H9 (cell line): ENCODE results near the gene GRB7. TPM values are rescaled to one million over a fixed set of nuclear protein-coding genes. Genes with fewer than 3 reads are reported as not detected.

Experiments
- DNase-seq: peaks from one replicate; pipeline ENCODE4 v3.0.0-alpha.2; 2017
- H2AFZ ChIP-seq: one replicate; pipeline ENCODE4 v1.6.1; 2013; ENCODE audit warnings: mild to moderate bottlenecking, low read length, control low read depth, moderate library complexity
- H2AK5ac ChIP-seq: 2 replicates; pipeline ENCODE4 v1.6.1; 2013; ENCODE audit warnings: low read length, control low read depth, mixed read lengths; ENCODE audit not compliant: insufficient read length
- H2BK120ac ChIP-seq: one replicate; pipeline ENCODE4 v1.6.1; 2013; ENCODE audit warnings: low read depth, mild to moderate bottlenecking, low read length, control low read depth, inconsistent platforms; ENCODE audit not compliant: poor library complexity, severe bottlenecking
- H2BK12ac ChIP-seq: 2 replicates; pipeline ENCODE4 v1.6.1; 2013; ENCODE audit warnings: low read length, control low read depth, mixed read lengths, low read depth; ENCODE audit not compliant: insufficient read length
- H2BK15ac ChIP-seq: 2 replicates; pipeline ENCODE4 v1.6.1; 2013; ENCODE audit warnings: low read depth, low read length, control low read depth
- H2BK20ac ChIP-seq: one replicate; pipeline ENCODE4 v1.6.1; 2013; ENCODE audit warnings: low read depth, mild to moderate bottlenecking, low read length, control low read depth, inconsistent platforms; ENCODE audit not compliant: poor library complexity, severe bottlenecking
- H2BK5ac ChIP-seq: 2 replicates; pipeline ENCODE4 v1.6.1; 2013; ENCODE audit warnings: low read length, control low read depth, mixed read lengths; ENCODE audit not compliant: insufficient read length
- H3K14ac ChIP-seq: 2 replicates; pipeline ENCODE4 v1.6.1; 2013; ENCODE audit warnings: low read length, control low read depth; ENCODE audit not compliant: insufficient read depth
- H3K18ac ChIP-seq: 2 replicates; pipeline ENCODE4 v1.6.1; 2013; ENCODE audit warnings: low read depth, mild to moderate bottlenecking, mixed read lengths, low read length, control low read depth; ENCODE audit not compliant: insufficient read length
- H3K23ac ChIP-seq: 2 replicates; pipeline ENCODE4 v1.6.1; 2013; ENCODE audit warnings: low read length, control low read depth, mixed read lengths, low read depth; ENCODE audit not compliant: insufficient read length
- H3K23me2 ChIP-seq: 2 replicates; pipeline ENCODE4 v1.6.1; 2013; ENCODE audit warnings: low read depth, mild to moderate bottlenecking, mixed read lengths, low read length, control low read depth; ENCODE audit not compliant: insufficient read length, poor library complexity, severe bottlenecking
- H3K27ac ChIP-seq: 2 replicates; pipeline ENCODE4 v1.5.1; 2013; ENCODE audit warnings: low read length, control low read depth, mixed read lengths, low read depth; ENCODE audit not compliant: insufficient read length
- H3K27me3 ChIP-seq: 2 replicates; pipeline ENCODE4 v1.6.1; 2013; ENCODE audit warnings: low read length, control low read depth, inconsistent platforms; ENCODE audit not compliant: insufficient read depth
- H3K4ac ChIP-seq: 2 replicates; pipeline ENCODE4 v1.6.1; 2013; ENCODE audit warnings: low read depth, mild to moderate bottlenecking, control low read depth, inconsistent platforms, low read length, moderate library complexity
- H3K4me1 ChIP-seq: 2 replicates; pipeline ENCODE4 v1.6.1; 2013; ENCODE audit warnings: low read length, control low read depth, inconsistent platforms; ENCODE audit not compliant: insufficient read depth
- H3K4me2 ChIP-seq: 2 replicates; pipeline ENCODE4 v1.6.1; 2013; ENCODE audit warnings: low read length, control low read depth, mixed read lengths; ENCODE audit not compliant: insufficient read length, insufficient read depth
- H3K56ac ChIP-seq: 2 replicates; pipeline ENCODE4 v1.6.1; 2013; ENCODE audit warnings: low read depth, mild to moderate bottlenecking, mixed read lengths, low read length, control low read depth; ENCODE audit not compliant: insufficient read length
- H3K79me1 ChIP-seq: 2 replicates; pipeline ENCODE4 v1.6.1; 2013; ENCODE audit warnings: low read depth, mild to moderate bottlenecking, moderate library complexity, low read length, control low read depth, inconsistent platforms; ENCODE audit not compliant: insufficient read depth, poor library complexity, severe bottlenecking
- H3K79me2 ChIP-seq: 2 replicates; pipeline ENCODE4 v1.6.1; 2013; ENCODE audit warnings: low read length, control low read depth, inconsistent platforms; ENCODE audit not compliant: insufficient read depth
- H3K9ac ChIP-seq: 2 replicates; pipeline ENCODE4 v1.6.1; 2013; ENCODE audit warnings: low read length, control low read depth, mixed read lengths; ENCODE audit not compliant: insufficient read length; ENCODE audit errors: extremely low read depth
- H3K9me3 ChIP-seq: one replicate; pipeline ENCODE4 v1.6.1; 2013; ENCODE audit warnings: low read depth, low read length, inconsistent platforms; ENCODE audit not compliant: control insufficient read depth
- H3T11ph ChIP-seq: one replicate; pipeline ENCODE4 v1.6.1; 2013; ENCODE audit warnings: mild to moderate bottlenecking, low read length, control low read depth, inconsistent platforms
- H4K20me1 ChIP-seq: one replicate; pipeline ENCODE4 v1.6.1; 2013; ENCODE audit not compliant: control insufficient read depth, insufficient read length, insufficient read depth
- H4K5ac ChIP-seq: 2 replicates; pipeline ENCODE4 v1.6.1; 2013; ENCODE audit warnings: low read depth, mild to moderate bottlenecking, mixed read lengths, low read length, control low read depth; ENCODE audit not compliant: insufficient read length
- H4K8ac ChIP-seq: replicated peaks from 2 replicates; pipeline ENCODE4 v1.6.1; 2013; ENCODE audit warnings: low read length, control low read depth, mixed read lengths, low read depth; ENCODE audit not compliant: insufficient read length
- H4K91ac ChIP-seq: 2 replicates; pipeline ENCODE4 v1.6.1; 2013; ENCODE audit warnings: low read depth, mild to moderate bottlenecking, moderate library complexity, mixed read lengths, low read length, control low read depth; ENCODE audit not compliant: insufficient read length
- H3K27ac Mint-ChIP-seq, 3 experiments: 2 replicates in 2 of 3; 3 replicates in 1 of 3; pipeline ENCODE4 v1.8.0; 2020 to 2021; ENCODE audit warnings: mixed read lengths in 3 of 3, mild to moderate bottlenecking in 1 of 3, moderate library complexity in 1 of 3
- H3K27me3 Mint-ChIP-seq: 2 replicates; pipeline ENCODE4 v1.8.0; 2021; ENCODE audit warnings: low read depth, mild to moderate bottlenecking, moderate library complexity, mixed read lengths
- H3K36me3 Mint-ChIP-seq, 3 experiments: 2 replicates in 2 of 3; 3 replicates in 1 of 3; pipeline ENCODE4 v1.8.0; 2020 to 2021; ENCODE audit warnings: low read depth in 3 of 3, mixed read lengths in 3 of 3; ENCODE audit not compliant: insufficient read depth in 1 of 3
- H3K4me1 Mint-ChIP-seq, 2 experiments: 2 replicates each; pipeline ENCODE4 v1.8.0; 2020; ENCODE audit warnings: mixed read lengths in 2 of 2
- H3K4me3 Mint-ChIP-seq, 2 experiments: 2 replicates in 1 of 2; 3 replicates in 1 of 2; pipeline ENCODE4 v1.8.0; 2020 to 2021; ENCODE audit warnings: mild to moderate bottlenecking in 2 of 2, mixed read lengths in 2 of 2, moderate library complexity in 1 of 2
- H3K9me3 Mint-ChIP-seq, 2 experiments: 2 replicates in 1 of 2; 3 replicates in 1 of 2; pipeline ENCODE4 v1.8.0; 2020; ENCODE audit warnings: mild to moderate bottlenecking in 2 of 2, mixed read lengths in 2 of 2, moderate library complexity in 1 of 2
- WGBS: extraction: QIAGEN DNeasy Blood & Tissue Kit; methylation state at CpG from one replicate; pipeline ENCODE4 v1.1.7; 2013; ENCODE audit warnings: missing lambda C conversion rate, low lambda C conversion rate, mixed read lengths; ENCODE audit not compliant: insufficient read length; ENCODE audit errors: extremely low coverage; 5-methylcytosine and 5-hydroxymethylcytosine counted together
- total RNA-seq: library from RNA; stranded (reverse); gene quantifications from 2 replicates; pipeline ENCODE4 v1.2.1, GENCODE V29; 2021
- TF ChIP-seq, protein P1 (sequence below): fragments of 200-600 bp; sonication (generic); conservative IDR thresholded peaks from 3 replicates; pipeline ENCODE4 v1.8.0; 2021; ENCODE audit warnings: antibody characterized with exemption, mild to moderate bottlenecking

The GRB7 gene
- total RNA-seq, 1 experiment from 2014 or later, result 55.0 TPM

DNA sequence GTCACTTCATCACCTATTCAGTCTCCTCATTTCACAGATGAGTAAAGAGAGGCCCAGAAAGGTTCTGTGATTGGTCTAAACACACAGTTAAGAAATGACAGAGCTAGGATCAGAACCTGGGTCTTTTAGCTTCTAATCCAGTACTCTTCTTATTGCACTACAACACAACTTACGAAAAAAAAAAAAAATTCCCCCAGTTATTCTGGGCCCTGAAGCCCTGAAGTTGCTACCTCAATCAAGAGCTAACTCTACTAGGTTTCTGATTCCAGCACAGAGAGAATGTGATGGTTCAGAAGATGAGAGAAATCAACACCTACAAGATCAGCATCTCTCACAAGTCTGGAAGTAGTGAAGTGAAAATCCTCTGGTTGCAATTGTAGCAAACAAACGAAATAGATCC lies 37.3 kb downstream of the GRB7 start:
- H3K23ac ChIP-seq, result no peak overlapping the region
- H3K9me3 Mint-ChIP-seq, result no peaks in the 10 kb centered on the region
- H3K14ac ChIP-seq, result no peak overlapping the region
- H3K9ac ChIP-seq, result no peak overlapping the region
- no peak overlapping the region for H3K27ac Mint-ChIP-seq
- H4K91ac ChIP-seq, result no peak overlapping the region
- no peak overlapping the region for H2BK5ac ChIP-seq
- no peaks in the 10 kb centered on the region for H3K23me2 ChIP-seq
- H3K27me3 ChIP-seq, result no peaks in the 10 kb centered on the region
- H4K5ac ChIP-seq, result no peak overlapping the region
- no peak overlapping the region for H3K4me3 Mint-ChIP-seq
- WGBS, result no CpG with 5 or more reads among the region's 2 CpGs
- H2AK5ac ChIP-seq, result no peak overlapping the region
- no peak overlapping the region for H3T11ph ChIP-seq
- no peak overlapping the region for H2BK20ac ChIP-seq
- no peaks in the 10 kb centered on the region; the same call in 1 of the 2 replicates for H3K27me3 Mint-ChIP-seq
- no peak overlapping the region for H2BK12ac ChIP-seq
- no peaks in the 10 kb centered on the region for H4K20me1 ChIP-seq
- no peak overlapping the region for H3K18ac ChIP-seq
- H3K9me3 ChIP-seq, result no peaks in the 10 kb centered on the region
- no peaks in the 10 kb centered on the region for H3K4me1 ChIP-seq
- H3K79me2 ChIP-seq, result no peaks in the 10 kb centered on the region
- H3K4me1 Mint-ChIP-seq, result peaks cover 7 to 12% of the 10 kb centered on the region in 2 experiments
- TF ChIP-seq, protein P1, sequence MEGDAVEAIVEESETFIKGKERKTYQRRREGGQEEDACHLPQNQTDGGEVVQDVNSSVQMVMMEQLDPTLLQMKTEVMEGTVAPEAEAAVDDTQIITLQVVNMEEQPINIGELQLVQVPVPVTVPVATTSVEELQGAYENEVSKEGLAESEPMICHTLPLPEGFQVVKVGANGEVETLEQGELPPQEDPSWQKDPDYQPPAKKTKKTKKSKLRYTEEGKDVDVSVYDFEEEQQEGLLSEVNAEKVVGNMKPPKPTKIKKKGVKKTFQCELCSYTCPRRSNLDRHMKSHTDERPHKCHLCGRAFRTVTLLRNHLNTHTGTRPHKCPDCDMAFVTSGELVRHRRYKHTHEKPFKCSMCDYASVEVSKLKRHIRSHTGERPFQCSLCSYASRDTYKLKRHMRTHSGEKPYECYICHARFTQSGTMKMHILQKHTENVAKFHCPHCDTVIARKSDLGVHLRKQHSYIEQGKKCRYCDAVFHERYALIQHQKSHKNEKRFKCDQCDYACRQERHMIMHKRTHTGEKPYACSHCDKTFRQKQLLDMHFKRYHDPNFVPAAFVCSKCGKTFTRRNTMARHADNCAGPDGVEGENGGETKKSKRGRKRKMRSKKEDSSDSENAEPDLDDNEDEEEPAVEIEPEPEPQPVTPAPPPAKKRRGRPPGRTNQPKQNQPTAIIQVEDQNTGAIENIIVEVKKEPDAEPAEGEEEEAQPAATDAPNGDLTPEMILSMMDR, result no peak
- no peak overlapping the region for H2AFZ ChIP-seq
- no peak for DNase-seq
- H2BK120ac ChIP-seq, result no peak overlapping the region
- no peaks in the 10 kb centered on the region for H3K36me3 Mint-ChIP-seq
- no peaks in the 10 kb centered on the region for H3K79me1 ChIP-seq
- no peak overlapping the region for H3K27ac ChIP-seq
- H3K56ac ChIP-seq, result no peak overlapping the region
- no peak overlapping the region for H3K4me2 ChIP-seq
- no peak overlapping the region for H3K4ac ChIP-seq
- no peak overlapping the region for H4K8ac ChIP-seq
- no peak overlapping the region for H2BK15ac ChIP-seq
